CD8-positive, alpha-beta memory T cell (primary cell): Measurements from ENCODE around the gene COL13A1. TPM values are rescaled to one million over a fixed set of nuclear protein-coding genes. Genes with fewer than 3 reads are reported as not detected.
A peak's percentile ranks its signal among the peaks of the same experiment; 100 is the strongest.

ENCODE experiments used
- CTCF ChIA-PET: fragments of 350-600 bp; sonication (Branson Sonifier 250); formaldehyde crosslinking; loops from one replicate; lab custom pipeline; 2021; ENCODE audit warnings: antibody characterized with exemption; lab: Charles Lee
- POLR2A ChIA-PET: fragments of 350-600 bp; sonication (Branson Sonifier 250); formaldehyde crosslinking; loops from one replicate; lab custom pipeline; 2021; ENCODE audit warnings: antibody characterized with exemption; lab: Charles Lee
- DNase-seq, 5 donors: peaks; one replicate each; pipeline versions ENCODE4 v3.0.0 to v3.0.0-alpha.2; 2020 to 2022; ENCODE audit warnings: mixed read lengths in 1 of 5
- H3K27ac ChIP-seq: one replicate; pipeline ENCODE4 v1.7.0; 2013; ENCODE audit warnings: low read depth, mild to moderate bottlenecking, low read length, moderate library complexity
- H3K27me3 ChIP-seq: 2 replicates; pipeline ENCODE4 v1.7.0; 2013; ENCODE audit warnings: low read length, mild to moderate bottlenecking; ENCODE audit not compliant: insufficient read depth, poor library complexity, severe bottlenecking
- H3K36me3 ChIP-seq: 2 replicates; pipeline ENCODE4 v1.7.0; 2013; ENCODE audit warnings: mild to moderate bottlenecking, low read length, moderate library complexity; ENCODE audit not compliant: insufficient read depth
- H3K4me1 ChIP-seq: 2 replicates; pipeline ENCODE4 v1.7.0; 2013; ENCODE audit warnings: mild to moderate bottlenecking, low read length, moderate library complexity; ENCODE audit not compliant: insufficient read depth
- H3K4me3 ChIP-seq: 2 replicates; pipeline ENCODE4 v1.7.0; 2013; ENCODE audit warnings: mild to moderate bottlenecking, low read length
- H3K9me3 ChIP-seq: 2 replicates; pipeline ENCODE4 v1.7.0; 2013; ENCODE audit warnings: mild to moderate bottlenecking, low read length
- H3K27ac Mint-ChIP-seq, 8 donors: one replicate each; pipeline ENCODE4 v1.8.0; 2020 to 2021; ENCODE audit warnings: mixed read lengths in 8 of 8, mild to moderate bottlenecking in 6 of 8, inconsistent platforms in 3 of 8, moderate library complexity in 3 of 8
- H3K27me3 Mint-ChIP-seq, 2 donors: one replicate each; pipeline ENCODE4 v1.8.0; 2020 to 2021; ENCODE audit warnings: mixed read lengths in 2 of 2, mild to moderate bottlenecking in 1 of 2, moderate library complexity in 1 of 2
- H3K36me3 Mint-ChIP-seq, 3 donors: one replicate each; pipeline ENCODE4 v1.8.0; 2020 to 2021; ENCODE audit warnings: mixed read lengths in 3 of 3, inconsistent platforms in 1 of 3, mild to moderate bottlenecking in 1 of 3
- H3K4me1 Mint-ChIP-seq, 3 donors: one replicate each; pipeline ENCODE4 v1.8.0; 2020 to 2021; ENCODE audit warnings: mixed read lengths in 3 of 3, inconsistent platforms in 1 of 3, mild to moderate bottlenecking in 1 of 3
- H3K4me3 Mint-ChIP-seq, 7 donors: one replicate each; pipeline ENCODE4 v1.8.0; 2020 to 2021; ENCODE audit warnings: mixed read lengths in 7 of 7, mild to moderate bottlenecking in 6 of 7, moderate library complexity in 4 of 7, inconsistent platforms in 2 of 7
- H3K9me3 Mint-ChIP-seq, 5 donors: one replicate each; pipeline ENCODE4 v1.8.0; 2020 to 2022; ENCODE audit warnings: mixed read lengths in 5 of 5, mild to moderate bottlenecking in 3 of 5, moderate library complexity in 2 of 5, inconsistent platforms in 1 of 5
- polyA plus RNA-seq: library from polyadenylated mRNA; unstranded; fragments of 300-500 nt; fragmentation: Illumina TruSeq; gene quantifications from one replicate; pipeline ENCODE4 v1.2.3, GENCODE V29; 2021
- total RNA-seq, 2 experiments: library from RNA; stranded (reverse); gene quantifications; one replicate each; pipeline ENCODE4 v1.2.3, GENCODE V29; 2021

Gene COL13A1
- total and polyA plus RNA-seq, 3 experiments from 2014 or later: not detected

DNA sequence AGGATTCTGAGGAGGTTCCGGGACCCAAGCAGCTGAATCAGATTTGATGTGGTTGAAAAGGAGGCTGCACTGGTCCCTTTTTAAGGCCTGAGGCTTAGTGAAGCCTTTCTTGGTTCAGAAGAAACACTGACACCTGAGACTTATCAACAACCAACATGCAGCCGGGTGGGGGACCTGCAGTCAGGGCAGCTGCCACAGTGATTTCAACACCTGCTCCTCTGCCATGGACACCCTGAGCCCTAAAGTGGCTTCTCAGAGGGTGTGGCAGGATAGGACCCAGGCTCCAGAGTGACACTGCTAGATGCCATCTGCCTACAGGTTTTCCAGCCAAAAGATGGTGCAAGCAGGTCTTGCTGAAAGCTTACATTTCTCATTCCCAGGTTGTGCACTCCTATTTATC lies 99.3 kb downstream of the COL13A1 start:
- CTCF ChIA-PET: no interaction called here
- POLR2A ChIA-PET: no interaction called here
- no peaks in the 10 kb centered on the region for H3K27me3 ChIP-seq
- H3K27ac Mint-ChIP-seq: no peak overlapping the region
- no peak overlapping the region for H3K4me3 Mint-ChIP-seq
- H3K9me3 Mint-ChIP-seq: no peaks in the 10 kb centered on the region
- H3K9me3 ChIP-seq: no peaks in the 10 kb centered on the region
- DNase-seq: no peak
- H3K4me1 ChIP-seq: no peaks in the 10 kb centered on the region
- H3K36me3 ChIP-seq: no peaks in the 10 kb centered on the region
- H3K27ac ChIP-seq: no peak overlapping the region
- peaks cover 0 to 3% of the 10 kb centered on the region in 2 donors for H3K27me3 Mint-ChIP-seq
- H3K4me1 Mint-ChIP-seq: no peaks in the 10 kb centered on the region
- no peaks in the 10 kb centered on the region for H3K36me3 Mint-ChIP-seq
- H3K4me3 ChIP-seq: no peak overlapping the region

GRCh38 chr10:69901628-69902505 lies 100.2 kb downstream of the COL13A1 start:
- no peaks in the 10 kb centered on the region for H3K4me1 Mint-ChIP-seq

DNA sequence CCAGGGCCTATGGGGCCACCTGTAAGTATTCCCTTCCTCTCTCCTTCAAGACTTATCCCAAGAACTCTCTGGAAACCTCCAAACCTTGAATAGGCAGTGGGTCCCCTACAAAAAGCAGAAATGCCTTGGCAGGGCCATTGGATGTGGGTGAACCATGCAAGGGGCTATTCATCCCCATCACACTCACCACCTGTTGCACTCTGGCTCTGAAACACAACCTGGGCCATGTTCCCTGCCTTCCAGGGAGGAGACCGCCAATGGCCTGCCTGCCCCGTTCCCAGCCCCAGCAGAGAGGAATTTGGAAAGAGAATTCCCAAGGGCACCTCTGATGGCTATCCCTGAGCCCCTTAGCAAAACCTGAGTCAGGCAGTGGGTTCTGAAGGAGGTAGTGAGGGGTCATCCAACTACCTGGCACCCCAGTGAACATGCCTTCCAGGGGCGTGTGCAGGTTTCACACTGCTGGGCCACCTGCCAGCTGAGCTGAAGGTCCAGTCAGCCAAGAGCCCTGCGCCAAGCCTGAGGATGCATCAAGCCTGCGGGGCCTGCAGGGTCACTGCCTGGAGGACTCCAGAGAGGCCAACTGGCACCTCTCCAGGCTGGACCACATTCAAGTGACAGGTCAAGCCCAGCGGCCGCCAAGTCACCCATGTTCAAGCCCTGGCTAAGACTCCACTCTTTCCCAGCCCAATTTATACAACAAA lies 101.3 kb downstream of the COL13A1 start:
- POLR2A ChIA-PET: no interaction called here
- H3K36me3 Mint-ChIP-seq: no peaks in the 10 kb centered on the region

More at GRCh38 chr10:69901628-69902505, 100.2 kb downstream of the COL13A1 start:
- no peaks in the 10 kb centered on the region for H3K36me3 Mint-ChIP-seq
- H3K4me3 Mint-ChIP-seq: no peak overlapping the region
- peak overlapping the region in 1 of 8 donors; percentile 11 for H3K27ac Mint-ChIP-seq
- ChIA-PET POLR2A (no interaction called here), CTCF (no interaction called here)
- Histone ChIP-seq H3K27ac (no peak overlapping the region), H3K36me3 (no peaks in the 10 kb centered on the region), H3K9me3 (no peaks in the 10 kb centered on the region), H3K27me3 (no peaks in the 10 kb centered on the region), H3K4me1 (no peaks in the 10 kb centered on the region), H3K4me3 (no peak overlapping the region)
- DNase-seq: no peak
- H3K9me3 Mint-ChIP-seq: no peaks in the 10 kb centered on the region
- peaks cover 0 to under 1% of the 10 kb centered on the region in 2 donors for H3K27me3 Mint-ChIP-seq

DNA sequence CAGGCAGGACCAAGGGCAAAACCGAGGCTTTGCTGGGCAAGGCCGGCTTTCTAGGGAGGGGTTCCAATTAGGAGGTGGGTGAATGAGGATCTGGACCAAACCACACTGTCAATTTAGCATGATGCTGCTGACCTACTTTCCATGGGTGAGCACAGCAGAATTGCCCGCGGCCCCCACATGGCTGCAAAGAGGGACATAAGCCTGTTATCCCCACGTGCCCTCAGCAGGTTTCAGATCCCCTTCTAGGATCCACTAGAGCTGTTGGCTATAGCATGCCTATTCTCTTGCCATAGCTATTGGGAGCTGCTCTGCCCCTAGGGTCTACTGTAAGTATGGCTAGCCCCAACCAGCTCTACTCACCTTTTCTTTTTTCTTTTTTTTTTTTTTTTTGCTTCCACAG lies 102.8 kb downstream of the COL13A1 start:
- no peak overlapping the region for H3K4me3 Mint-ChIP-seq
- DNase-seq: no peak
- H3K36me3 Mint-ChIP-seq: no peaks in the 10 kb centered on the region
- no peaks in the 10 kb centered on the region for H3K4me1 Mint-ChIP-seq
- H3K9me3 Mint-ChIP-seq: no peaks in the 10 kb centered on the region
- Histone ChIP-seq H3K9me3 (no peaks in the 10 kb centered on the region), H3K4me3 (no peak overlapping the region), H3K27ac (no peak overlapping the region), H3K27me3 (no peaks in the 10 kb centered on the region), H3K4me1 (no peaks in the 10 kb centered on the region), H3K36me3 (no peaks in the 10 kb centered on the region)
- ChIA-PET POLR2A (no interaction called here), CTCF (interaction anchor here (1.3 kb wide), 1 partner anchor 10 kb away, joined by 5 read pairs; no protein-coding TSS in a partner anchor)
- H3K27me3 Mint-ChIP-seq: peaks cover 0 to 7% of the 10 kb centered on the region in 2 donors
- no peak overlapping the region for H3K27ac Mint-ChIP-seq

More for the DNA sequence above, 101.3 kb downstream of the COL13A1 start:
- no peaks in the 10 kb centered on the region for H3K4me1 Mint-ChIP-seq
- no peak overlapping the region for H3K27ac ChIP-seq
- H3K9me3 Mint-ChIP-seq: no peaks in the 10 kb centered on the region
- no peak overlapping the region for H3K4me3 Mint-ChIP-seq
- peaks cover 0 to 2% of the 10 kb centered on the region in 2 donors for H3K27me3 Mint-ChIP-seq
- no peaks in the 10 kb centered on the region for H3K27me3 ChIP-seq
- no peak overlapping the region for H3K4me3 ChIP-seq
- no peaks in the 10 kb centered on the region for H3K36me3 ChIP-seq
- H3K4me1 ChIP-seq: no peaks in the 10 kb centered on the region
- H3K9me3 ChIP-seq: no peaks in the 10 kb centered on the region
- CTCF ChIA-PET: no interaction called here
- no peak for DNase-seq
- peak overlapping the region in 1 of 8 donors; percentile 3 for H3K27ac Mint-ChIP-seq

DNA sequence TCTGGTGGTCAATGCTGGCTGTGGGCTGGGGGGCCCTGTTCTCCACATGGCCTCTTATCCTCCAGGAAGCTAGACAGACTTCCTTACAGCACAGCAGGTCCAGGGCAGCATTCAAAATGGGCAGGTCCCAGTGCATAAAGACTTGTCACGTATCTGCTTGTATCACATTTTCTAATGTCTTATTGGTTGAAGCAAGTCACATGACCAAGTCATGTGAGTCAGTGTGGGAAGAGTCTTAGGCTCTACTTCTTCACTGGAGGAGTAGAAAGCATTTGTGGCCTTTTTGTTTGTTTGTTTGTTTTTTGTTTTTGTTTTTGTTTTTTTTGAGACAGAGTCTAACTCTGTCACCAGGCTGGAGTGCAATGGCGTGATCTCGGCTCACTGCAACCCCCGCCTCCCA lies 104.7 kb downstream of the COL13A1 start:
- no peaks in the 10 kb centered on the region for H3K27me3 ChIP-seq
- ChIA-PET CTCF (no interaction called here), POLR2A (no interaction called here)
- Mint-ChIP-seq H3K4me3 (no peak overlapping the region), H3K27ac (no peak overlapping the region), H3K27me3 (peaks cover 2 to 7% of the 10 kb centered on the region in 2 donors), H3K9me3 (no peaks in the 10 kb centered on the region), H3K36me3 (no peaks in the 10 kb centered on the region), H3K4me1 (no peaks in the 10 kb centered on the region)
- no peak for DNase-seq
- no peaks in the 10 kb centered on the region for H3K36me3 ChIP-seq
- H3K4me3 ChIP-seq: no peak overlapping the region
- H3K27ac ChIP-seq: no peak overlapping the region
- H3K4me1 ChIP-seq: no peaks in the 10 kb centered on the region
- H3K9me3 ChIP-seq: no peaks in the 10 kb centered on the region

- Histone ChIP-seq H3K36me3 (no peaks in the 10 kb centered on the region), H3K4me3 (no peak overlapping the region), H3K9me3 (no peaks in the 10 kb centered on the region), H3K27me3 (no peaks in the 10 kb centered on the region), H3K4me1 (no peaks in the 10 kb centered on the region), H3K27ac (no peak overlapping the region)
- Mint-ChIP-seq H3K9me3 (no peaks in the 10 kb centered on the region), H3K27me3 (peaks cover 3 to 7% of the 10 kb centered on the region in 2 donors), H3K4me3 (no peak overlapping the region), H3K36me3 (no peaks in the 10 kb centered on the region), H3K4me1 (no peaks in the 10 kb centered on the region), H3K27ac (no peak overlapping the region)
- ChIA-PET POLR2A (no interaction called here), CTCF (no interaction called here)
- no peak for DNase-seq
Observed at GRCh38 chr10:69907517-69907916, 105.8 kb downstream of the COL13A1 start.

DNA sequence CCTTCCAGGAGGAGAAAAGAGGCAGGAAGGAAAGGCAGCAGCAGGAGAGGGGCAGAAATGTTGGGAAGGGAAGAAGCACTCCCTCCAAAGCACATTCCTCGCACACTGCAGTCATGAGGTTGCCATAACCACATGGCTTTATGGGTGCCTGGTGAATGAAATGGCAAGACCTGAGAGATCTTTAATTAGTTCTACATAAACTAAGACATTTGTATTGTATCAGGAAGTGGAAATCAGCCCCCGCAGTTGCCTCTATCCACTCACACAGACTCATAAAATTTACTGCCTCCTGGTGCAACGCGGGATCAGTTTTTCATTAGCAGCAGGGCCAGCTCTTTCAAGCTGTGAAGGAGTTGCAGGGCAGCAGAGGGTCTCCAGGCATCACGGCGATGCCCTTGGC lies 106.4 kb downstream of the COL13A1 start:
- CTCF ChIA-PET: no interaction called here
- Mint-ChIP-seq H3K27ac (no peak overlapping the region), H3K36me3 (no peaks in the 10 kb centered on the region), H3K4me1 (no peaks in the 10 kb centered on the region), H3K4me3 (no peak overlapping the region), H3K9me3 (no peaks in the 10 kb centered on the region), H3K27me3 (peaks cover 9% of the 10 kb centered on the region in 2 donors)
- no peak overlapping the region for H3K27ac ChIP-seq
- H3K4me1 ChIP-seq: no peaks in the 10 kb centered on the region
- H3K27me3 ChIP-seq: no peaks in the 10 kb centered on the region
- DNase-seq: no peak
- POLR2A ChIA-PET: no interaction called here
- no peaks in the 10 kb centered on the region for H3K36me3 ChIP-seq
- H3K4me3 ChIP-seq: no peak overlapping the region
- H3K9me3 ChIP-seq: no peaks in the 10 kb centered on the region

DNA sequence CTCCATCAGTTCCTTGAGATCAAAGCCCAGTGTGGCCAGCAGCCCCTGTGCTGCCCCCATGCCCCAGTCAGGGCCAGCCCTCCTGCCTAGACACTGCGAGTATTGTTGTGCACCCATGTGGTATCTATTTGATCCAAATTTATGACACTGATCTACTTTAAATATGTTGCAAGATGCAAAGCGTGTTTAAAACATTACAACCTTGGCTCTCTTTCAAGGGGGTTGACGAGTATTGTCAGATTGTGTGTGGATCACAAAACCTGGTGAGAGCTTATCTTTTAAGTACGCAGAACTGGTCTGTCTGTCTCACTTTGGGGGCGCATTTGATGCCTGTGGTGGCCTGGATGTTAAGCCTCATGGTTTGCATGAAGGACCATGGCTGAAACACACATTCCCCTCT lies 108.9 kb downstream of the COL13A1 start:
- ChIA-PET CTCF (interaction anchor here (1.9 kb wide), 1 partner anchor 15 kb away, joined by 4 read pairs; no protein-coding TSS in a partner anchor), POLR2A (no interaction called here)
- Mint-ChIP-seq H3K4me3 (no peak overlapping the region), H3K4me1 (no peaks in the 10 kb centered on the region), H3K36me3 (no peaks in the 10 kb centered on the region), H3K27me3 (peaks cover 12 to 15% of the 10 kb centered on the region in 2 donors), H3K9me3 (no peaks in the 10 kb centered on the region), H3K27ac (no peak overlapping the region)
- Histone ChIP-seq H3K36me3 (no peaks in the 10 kb centered on the region), H3K27ac (no peak overlapping the region), H3K27me3 (no peaks in the 10 kb centered on the region), H3K9me3 (no peaks in the 10 kb centered on the region), H3K4me1 (no peaks in the 10 kb centered on the region), H3K4me3 (no peak overlapping the region)
- no peak for DNase-seq
